Measurements from ENCODE around the gene NGEF.

- TF ChIP-seq POLR2A (IDR thresholded peaks at IDR 0.05; ENCODE audit: low read length), result no peak
- no peak for TF ChIP-seq GATA1 (IDR thresholded peaks at IDR 0.05; ENCODE audit: low read depth, low read length)
Observed at GRCh38 chr2:233040571-233040970, 27.5 kb upstream of the NGEF start.

All from erythroblast (primary cell).